GM18505 (cell line): Measurements from ENCODE around the gene HOXA9.

Source experiments
- ATAC-seq: cut with Tn5 transposase; IDR thresholded peaks from one replicate; pipeline ENCODE4 v1.9.1; 2021; ENCODE audit not compliant: unreplicated experiment
- POLR2A ChIP-seq: IDR thresholded peaks from 4 replicates; pipeline ENCODE4 v1.6.1; 2011; ENCODE audit warnings: borderline replicate concordance; ENCODE audit not compliant: insufficient read depth, insufficient read length; ENCODE audit errors: extremely low read depth

HOXA9 gene

DNA sequence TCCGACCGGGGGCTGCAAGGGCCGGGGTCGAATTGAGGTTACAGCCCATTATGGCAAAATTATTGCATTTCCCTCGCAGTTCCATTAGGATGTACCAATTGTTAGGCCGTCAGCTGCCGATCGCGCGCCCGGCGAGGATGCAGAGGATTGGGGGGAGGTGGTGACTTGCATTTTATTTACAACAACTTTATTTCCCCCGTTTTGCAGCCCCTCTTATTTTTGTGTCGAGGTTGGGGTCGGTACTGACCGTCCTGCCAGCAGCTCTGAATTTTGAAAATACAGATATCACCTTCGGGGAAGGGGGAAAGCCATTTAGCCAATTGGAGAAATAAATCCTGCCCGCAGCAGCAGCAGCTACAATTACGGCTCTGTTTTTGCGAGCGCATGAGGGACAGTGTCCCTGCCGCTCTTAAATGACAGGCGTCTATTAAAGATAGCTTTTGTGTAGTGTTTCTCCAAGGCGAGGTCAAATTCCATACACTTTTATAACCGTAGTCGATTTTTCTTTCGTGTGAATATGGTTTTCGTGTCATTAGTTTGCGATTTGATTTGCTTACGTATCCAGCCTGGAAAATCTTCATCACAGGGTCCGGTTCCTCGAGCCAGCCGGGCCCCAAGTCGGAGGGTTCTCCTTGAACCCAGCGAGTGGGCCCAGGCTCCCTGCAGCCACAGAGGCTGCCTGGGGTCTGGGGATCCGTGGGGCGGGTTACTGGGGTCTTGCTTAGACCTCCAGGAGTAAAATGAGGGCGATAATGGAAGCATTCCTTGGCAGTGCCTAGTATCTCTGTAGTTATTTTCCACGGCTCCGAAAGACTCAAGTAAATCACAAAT, 21.2 kb downstream of the HOXA9 start:
- no peak for ATAC-seq

DNA sequence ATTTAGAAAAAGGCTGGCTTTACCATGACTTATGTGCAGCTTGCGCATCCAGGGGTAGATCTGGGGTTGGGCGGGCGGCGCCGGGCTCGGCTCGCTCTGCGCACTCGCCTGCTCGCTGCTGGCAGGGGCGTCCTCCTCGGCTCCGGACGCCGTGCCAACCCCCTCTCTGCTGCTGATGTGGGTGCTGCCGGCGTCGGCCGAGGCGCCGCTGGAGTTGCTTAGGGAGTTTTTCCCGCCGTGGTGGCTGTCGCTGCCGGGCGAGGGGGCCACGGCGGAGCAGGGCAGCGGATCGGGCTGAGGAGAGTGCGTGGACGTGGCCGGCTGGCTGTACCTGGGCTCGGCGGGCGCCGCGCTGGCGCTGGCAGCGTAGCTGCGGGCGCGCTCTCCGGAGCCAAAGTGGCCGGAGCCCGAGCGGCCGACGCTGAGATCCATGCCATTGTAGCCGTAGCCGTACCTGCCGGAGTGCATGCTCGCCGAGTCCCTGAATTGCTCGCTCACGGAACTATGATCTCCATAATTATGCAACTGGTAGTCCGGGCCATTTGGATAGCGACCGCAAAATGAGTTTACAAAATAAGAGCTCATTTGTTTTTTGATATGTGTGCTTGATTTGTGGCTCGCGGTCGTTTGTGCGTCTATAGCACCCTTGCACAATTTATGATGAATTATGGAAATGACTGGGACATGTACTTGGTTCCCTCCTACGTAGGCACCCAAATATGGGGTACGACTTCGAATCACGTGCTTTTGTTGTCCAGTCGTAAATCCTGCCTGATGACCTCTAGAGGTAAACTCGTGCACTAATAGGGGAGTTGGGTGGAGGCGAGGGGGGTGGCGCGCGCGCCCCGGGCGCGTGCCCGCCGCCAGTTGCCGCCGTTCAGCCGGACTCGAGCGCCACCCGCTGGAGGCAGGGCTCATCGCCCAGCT, 22.1 kb downstream of the HOXA9 start, which contains the start of gene HOXA5:
HOXA5 (minus strand) TSS at position 659 of the 927 bp plus-strand sequence; CDS start at position 585, 74 bp downstream.
- no peak for TF ChIP-seq POLR2A

More for the DNA sequence above, 21.2 kb downstream of the HOXA9 start:
- no peak for TF ChIP-seq POLR2A

DNA sequence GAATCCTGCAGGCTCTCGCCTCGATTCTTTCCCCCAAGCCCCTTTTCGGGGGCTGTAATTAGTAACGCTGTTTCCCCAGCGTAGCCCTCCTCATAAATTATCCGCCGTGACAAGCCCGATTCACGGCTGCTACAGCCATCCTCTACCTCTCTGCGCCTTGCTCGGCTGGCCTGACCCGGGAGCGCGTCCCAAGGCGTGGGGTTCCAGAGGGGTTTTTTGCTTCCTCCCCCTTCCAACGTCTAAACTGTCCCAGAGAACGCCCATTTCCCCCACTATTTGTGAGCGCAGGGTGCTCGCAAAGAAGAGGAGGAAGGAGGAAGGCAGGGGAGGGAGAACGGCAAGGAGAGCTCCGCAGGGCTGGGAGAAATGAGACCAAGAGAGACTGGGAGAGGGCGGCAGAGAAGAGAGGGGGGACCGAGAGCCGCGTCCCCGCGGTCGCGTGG, 22.7 kb downstream of the HOXA9 start:
- TF ChIP-seq POLR2A = no peak
- no peak for ATAC-seq

More for the DNA sequence above, 22.1 kb downstream of the HOXA9 start, which contains the start of gene HOXA5:
- no peak for ATAC-seq

DNA sequence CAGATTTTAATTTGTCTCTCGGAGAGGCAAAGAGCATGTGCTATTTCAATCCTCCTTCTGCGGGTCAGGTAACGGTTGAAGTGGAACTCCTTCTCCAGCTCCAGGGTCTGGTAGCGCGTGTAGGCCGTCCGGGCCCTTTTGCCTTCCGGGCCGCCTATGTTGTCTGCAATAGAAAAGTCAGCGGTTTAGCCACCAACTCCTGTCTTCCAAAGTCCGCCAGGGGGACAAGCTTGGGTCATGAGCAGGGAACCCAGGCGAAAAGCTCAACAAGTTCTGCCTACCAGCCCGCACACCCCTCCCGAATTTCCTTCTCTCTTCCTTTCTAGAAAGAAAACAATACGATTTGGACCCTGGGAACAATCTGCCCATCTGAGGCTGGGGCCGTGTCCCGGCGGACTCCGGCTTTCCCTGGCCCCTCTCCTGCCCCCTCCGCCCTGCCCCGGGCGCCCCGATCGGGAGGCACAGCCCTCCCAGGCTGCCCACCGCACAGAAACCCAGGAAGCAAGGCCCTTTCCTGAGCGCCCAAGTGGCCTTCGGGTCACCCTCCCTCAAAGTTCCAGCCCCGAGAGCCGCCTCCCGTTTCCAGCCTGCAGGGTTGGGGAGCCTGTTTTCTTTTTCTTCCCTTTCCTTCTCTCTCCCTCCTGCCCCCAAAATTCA, 23.3 kb downstream of the HOXA9 start:
- no peak for ATAC-seq
- TF ChIP-seq POLR2A = no peak

DNA sequence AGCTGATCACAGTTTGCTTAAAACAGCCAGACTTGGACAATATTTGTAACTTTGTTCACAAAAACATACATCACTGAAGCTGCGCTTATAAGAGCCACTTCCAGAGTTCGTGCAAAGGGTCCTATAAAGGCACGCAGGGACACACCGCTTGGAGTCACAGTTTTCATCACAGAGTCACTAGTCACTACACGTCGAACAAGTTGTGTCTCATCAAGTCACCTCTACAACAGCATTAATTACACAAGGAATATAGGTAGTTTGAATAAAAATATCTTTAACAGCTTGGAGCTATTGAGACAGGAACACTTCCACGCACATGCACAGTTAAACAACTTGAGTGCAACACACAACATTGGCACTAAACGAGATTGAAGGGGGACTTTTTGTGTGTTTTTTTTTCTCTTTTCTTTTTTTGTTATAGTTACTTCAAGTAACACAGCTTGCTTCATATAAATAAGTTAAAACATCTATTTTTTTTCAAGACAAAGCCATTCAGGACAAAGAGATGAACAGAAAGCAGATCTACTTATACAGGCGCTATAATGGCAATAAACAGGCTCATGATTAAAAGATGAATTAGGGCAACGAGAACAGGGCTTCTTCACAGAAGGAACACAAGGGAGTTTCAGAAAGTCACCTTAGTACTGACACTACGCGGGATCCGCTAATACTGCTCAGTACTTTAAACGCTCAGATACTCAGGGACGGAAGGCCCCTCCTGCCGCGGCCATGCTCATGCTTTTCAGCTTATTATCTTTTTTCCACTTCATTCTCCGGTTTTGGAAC, 24.0 kb downstream of the HOXA9 start:
- no peak for TF ChIP-seq POLR2A
- no peak for ATAC-seq

DNA sequence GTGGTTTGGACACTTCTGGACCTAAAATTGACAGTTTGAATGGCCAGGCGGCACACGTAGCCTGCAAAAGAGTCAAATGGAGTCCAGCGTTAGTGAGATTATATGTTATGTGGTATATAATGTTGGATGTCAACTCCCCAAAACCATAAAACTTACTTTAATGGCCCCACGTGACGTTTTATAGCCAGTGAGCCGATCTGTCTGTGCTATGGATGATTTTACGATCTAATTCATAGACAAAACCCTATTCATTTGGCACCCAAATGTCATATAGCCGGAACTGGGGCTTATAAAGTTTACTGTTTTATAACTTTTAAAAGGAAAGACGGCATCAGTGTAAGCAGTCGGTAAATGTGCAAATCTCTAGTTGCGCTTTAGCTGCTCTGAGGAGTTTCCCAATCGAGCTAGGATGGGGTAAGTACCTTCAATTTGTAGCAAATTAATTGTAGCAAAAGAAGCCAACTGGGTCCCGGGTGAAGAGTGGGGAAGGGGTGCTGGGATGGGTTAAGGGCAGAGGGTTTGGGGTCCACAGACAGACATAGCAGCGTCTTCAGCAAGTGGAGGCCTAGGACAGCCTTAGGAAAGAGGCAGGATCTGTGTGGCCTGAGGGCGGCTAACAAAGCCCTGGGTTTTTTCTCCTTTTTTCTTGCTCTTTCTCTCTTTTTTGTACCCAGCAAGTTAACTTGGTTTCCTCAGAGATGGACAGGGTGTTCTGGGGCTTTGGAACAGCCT, 25.0 kb downstream of the HOXA9 start:
- TF ChIP-seq POLR2A = no peak
- ATAC-seq = no peak

DNA sequence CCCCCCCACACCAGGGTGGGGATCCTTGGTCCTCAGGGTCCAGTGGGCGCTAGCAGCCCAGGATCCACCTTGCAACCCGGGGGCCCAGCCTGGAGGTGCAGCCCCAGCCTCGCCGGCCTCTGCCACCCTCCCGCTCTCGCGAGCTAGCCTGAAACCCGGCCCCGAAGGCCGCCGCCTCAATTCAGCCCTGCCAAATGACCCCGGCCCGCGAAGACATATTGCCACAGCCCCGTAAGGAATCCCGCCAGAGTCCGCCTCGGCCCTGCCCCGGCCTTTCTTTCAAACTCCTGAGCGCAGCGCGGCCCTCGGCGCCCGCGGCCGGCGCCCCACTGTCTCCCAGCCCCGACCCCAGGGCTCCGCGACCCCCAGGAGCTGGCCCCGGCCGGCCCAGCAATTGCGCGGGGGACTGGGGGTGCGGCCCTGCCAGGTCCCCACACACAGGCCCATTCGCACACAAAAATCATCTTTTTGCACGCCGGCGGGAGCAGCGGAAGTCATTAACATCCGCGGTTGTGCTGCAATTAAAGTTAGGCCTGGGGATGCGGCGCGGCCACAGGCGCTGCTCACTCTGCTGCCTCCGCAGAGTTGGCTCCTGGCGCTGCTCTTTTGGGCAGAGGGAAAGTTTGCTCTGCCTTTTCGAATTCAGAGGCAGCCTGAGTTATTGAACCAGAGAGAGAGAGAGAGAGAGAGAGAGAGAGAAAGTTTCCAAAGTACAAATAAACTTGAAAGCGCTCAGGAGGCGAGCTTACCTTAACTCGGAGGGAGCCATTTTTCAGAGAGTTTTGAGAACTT, 25.8 kb downstream of the HOXA9 start:
- no peak for ATAC-seq
- no peak for TF ChIP-seq POLR2A

DNA sequence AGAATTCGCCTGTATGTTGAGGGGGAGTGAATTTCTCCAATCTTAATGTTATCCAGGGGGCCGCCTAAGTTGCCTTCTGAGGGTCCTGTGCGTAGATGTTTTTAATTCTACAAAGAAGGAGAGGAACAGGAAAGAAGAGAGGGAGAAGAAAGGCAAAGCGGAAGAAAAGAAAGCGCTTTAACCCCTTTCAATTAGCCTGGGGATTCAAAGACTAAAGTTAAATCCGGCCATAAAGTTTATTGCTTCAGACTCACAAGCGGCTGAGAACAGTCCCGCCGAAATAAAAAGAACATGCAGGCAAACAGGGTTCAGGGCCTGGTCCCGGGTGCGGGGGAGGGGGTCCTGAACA, 26.4 kb downstream of the HOXA9 start:
- ATAC-seq = no peak
- TF ChIP-seq POLR2A = no peak

DNA sequence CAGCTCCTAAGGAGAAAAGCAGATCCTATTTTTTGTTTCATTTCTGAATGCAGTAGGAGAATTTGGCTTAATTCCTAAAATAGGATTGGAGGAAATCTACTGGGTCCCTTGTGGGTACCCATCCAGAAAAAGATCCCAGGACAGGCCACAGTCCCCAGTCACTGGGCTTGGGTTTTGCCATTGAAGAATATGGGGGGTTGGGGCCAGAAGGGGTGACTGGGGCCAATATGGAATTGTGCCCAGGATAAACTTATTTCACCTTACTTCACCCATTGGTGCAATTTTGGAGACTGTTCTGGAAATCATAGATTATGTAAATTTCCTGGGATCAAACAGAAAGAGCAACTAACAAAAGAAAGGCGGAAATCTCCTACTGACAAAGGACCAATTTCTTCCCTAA, 26.9 kb downstream of the HOXA9 start:
- no peak for ATAC-seq
- no peak for TF ChIP-seq POLR2A

DNA sequence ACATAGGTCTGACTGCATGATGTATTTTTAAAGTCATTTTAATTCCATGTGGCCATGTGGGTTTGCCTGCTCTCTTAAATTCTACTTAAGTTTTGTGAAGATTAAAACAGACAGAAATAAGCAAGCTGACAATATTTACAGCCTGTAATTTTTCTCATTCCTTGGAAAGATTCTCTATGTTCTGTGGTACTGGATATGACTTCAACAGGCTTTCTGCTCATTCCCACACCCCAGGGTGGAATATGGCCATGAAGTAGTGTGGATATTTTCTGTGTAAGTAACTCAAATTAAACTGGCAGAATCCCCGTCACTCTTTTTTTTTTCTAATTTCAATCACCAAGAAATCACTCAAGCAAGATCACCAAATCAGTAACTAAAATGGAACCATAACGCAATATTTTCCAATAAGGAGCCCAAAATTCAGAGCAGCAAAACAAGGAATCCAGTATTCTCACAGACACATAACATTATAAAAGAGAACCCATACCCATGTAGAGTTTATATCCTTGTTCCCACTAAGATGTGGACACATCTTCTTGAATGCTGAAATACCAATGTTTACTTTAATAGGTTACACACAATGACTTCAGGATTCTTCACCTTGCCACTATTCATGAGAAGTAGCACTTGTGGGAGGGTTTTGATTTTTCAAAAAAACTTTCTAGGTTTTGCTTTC, 27.6 kb downstream of the HOXA9 start:
- no peak for TF ChIP-seq POLR2A
- no peak for ATAC-seq

DNA sequence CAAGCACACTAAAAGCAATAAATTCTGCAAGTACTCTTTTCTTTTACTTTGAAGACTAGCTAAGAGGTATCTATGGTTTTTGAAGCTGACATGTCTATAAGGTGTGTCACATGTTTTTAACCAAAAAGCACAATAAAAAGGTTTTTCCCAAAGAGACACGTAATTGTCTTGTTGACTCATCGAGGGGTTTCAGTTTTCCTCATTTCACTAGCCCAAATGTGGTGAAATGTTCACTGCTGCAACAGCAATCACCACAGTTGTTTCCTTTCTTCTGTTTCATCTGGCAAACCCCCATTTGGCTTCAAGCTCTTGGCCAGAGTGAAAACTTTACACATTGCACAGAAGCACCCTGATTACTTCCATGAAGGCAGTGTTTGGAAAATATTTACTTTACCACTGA, 30.9 kb downstream of the HOXA9 start:
- no peak for TF ChIP-seq POLR2A
- no peak for ATAC-seq
